Measurements from ENCODE around the gene ACO1.

DNA sequence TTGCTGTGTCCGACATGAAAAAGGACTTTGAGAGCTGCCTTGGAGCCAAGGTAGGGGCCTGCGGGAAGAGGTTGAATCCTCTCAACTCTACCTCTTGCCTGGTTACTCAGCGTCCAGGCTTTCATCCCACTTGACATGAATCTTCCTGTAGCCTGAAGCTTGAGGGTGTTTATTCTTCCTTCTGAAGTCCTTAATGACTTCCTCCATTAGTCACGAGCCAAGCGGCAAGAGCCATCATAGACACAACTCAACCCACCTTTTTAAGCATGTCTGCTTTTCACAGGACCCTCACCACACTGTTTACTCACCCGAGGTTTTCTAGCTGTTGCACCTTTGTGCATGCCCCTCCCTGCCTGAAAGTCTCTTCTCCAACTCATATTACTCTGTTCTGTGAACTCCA is 40.2 kb downstream of the ACO1 start:
- no peak for TF ChIP-seq EGR1 (IDR thresholded peaks at IDR 0.05; ENCODE audit: low read depth)
- TF ChIP-seq EZH2 (IDR thresholded peaks at IDR 0.05): no peak
- TF ChIP-seq, protein P1, sequence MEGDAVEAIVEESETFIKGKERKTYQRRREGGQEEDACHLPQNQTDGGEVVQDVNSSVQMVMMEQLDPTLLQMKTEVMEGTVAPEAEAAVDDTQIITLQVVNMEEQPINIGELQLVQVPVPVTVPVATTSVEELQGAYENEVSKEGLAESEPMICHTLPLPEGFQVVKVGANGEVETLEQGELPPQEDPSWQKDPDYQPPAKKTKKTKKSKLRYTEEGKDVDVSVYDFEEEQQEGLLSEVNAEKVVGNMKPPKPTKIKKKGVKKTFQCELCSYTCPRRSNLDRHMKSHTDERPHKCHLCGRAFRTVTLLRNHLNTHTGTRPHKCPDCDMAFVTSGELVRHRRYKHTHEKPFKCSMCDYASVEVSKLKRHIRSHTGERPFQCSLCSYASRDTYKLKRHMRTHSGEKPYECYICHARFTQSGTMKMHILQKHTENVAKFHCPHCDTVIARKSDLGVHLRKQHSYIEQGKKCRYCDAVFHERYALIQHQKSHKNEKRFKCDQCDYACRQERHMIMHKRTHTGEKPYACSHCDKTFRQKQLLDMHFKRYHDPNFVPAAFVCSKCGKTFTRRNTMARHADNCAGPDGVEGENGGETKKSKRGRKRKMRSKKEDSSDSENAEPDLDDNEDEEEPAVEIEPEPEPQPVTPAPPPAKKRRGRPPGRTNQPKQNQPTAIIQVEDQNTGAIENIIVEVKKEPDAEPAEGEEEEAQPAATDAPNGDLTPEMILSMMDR (IDR thresholded peaks at IDR 0.05 in 2 of 3, conservative IDR thresholded peaks at IDR 0.05 in 1 of 3; ENCODE audit: borderline replicate concordance in 1 of 3, insufficient read depth in 1 of 3, low read depth in 2 of 3, low read length in 2 of 3): no peak
- no peak for TF ChIP-seq CEBPB (IDR thresholded peaks at IDR 0.05; ENCODE audit: low read depth)
- no peak for TF ChIP-seq POLR2A (IDR thresholded peaks at IDR 0.05; ENCODE audit: borderline replicate concordance, extremely low read depth, insufficient read depth, insufficient read length)
- TF ChIP-seq RAD21 (IDR thresholded peaks at IDR 0.05; ENCODE audit: low read depth): no peak
- TF ChIP-seq, protein P2, sequence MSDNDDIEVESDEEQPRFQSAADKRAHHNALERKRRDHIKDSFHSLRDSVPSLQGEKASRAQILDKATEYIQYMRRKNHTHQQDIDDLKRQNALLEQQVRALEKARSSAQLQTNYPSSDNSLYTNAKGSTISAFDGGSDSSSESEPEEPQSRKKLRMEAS (IDR thresholded peaks at IDR 0.05): no peak
- TF ChIP-seq ELF1 (IDR thresholded peaks at IDR 0.05; ENCODE audit: borderline replicate concordance, low read depth): no peak
- TF ChIP-seq, protein P3, sequence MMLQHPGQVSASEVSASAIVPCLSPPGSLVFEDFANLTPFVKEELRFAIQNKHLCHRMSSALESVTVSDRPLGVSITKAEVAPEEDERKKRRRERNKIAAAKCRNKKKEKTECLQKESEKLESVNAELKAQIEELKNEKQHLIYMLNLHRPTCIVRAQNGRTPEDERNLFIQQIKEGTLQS (IDR thresholded peaks at IDR 0.05): no peak
- TF ChIP-seq ZNF274 (IDR thresholded peaks at IDR 0.05; ENCODE audit: low read depth, low read length): no peak
- TF ChIP-seq TCF7L2 (IDR thresholded peaks at IDR 0.05; ENCODE audit: borderline replicate concordance, extremely low read depth, insufficient read depth, insufficient read length): no peak
- TF ChIP-seq, protein P4, sequence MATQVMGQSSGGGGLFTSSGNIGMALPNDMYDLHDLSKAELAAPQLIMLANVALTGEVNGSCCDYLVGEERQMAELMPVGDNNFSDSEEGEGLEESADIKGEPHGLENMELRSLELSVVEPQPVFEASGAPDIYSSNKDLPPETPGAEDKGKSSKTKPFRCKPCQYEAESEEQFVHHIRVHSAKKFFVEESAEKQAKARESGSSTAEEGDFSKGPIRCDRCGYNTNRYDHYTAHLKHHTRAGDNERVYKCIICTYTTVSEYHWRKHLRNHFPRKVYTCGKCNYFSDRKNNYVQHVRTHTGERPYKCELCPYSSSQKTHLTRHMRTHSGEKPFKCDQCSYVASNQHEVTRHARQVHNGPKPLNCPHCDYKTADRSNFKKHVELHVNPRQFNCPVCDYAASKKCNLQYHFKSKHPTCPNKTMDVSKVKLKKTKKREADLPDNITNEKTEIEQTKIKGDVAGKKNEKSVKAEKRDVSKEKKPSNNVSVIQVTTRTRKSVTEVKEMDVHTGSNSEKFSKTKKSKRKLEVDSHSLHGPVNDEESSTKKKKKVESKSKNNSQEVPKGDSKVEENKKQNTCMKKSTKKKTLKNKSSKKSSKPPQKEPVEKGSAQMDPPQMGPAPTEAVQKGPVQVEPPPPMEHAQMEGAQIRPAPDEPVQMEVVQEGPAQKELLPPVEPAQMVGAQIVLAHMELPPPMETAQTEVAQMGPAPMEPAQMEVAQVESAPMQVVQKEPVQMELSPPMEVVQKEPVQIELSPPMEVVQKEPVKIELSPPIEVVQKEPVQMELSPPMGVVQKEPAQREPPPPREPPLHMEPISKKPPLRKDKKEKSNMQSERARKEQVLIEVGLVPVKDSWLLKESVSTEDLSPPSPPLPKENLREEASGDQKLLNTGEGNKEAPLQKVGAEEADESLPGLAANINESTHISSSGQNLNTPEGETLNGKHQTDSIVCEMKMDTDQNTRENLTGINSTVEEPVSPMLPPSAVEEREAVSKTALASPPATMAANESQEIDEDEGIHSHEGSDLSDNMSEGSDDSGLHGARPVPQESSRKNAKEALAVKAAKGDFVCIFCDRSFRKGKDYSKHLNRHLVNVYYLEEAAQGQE (IDR thresholded peaks at IDR 0.05; ENCODE audit: low read depth): no peak
- TF ChIP-seq JUND (IDR thresholded peaks at IDR 0.05): no peak
